Myocyte (in vitro differentiated cells): ENCODE results near the gene TGFB2. TPM values are rescaled to one million over a fixed set of nuclear protein-coding genes. Genes with fewer than 3 reads are reported as not detected.
"Not testable (repeated sequence)": the region's sequence is repeated elsewhere in the genome, so short reads cannot be mapped to it uniquely, and the experiment has no call there.

Experiments used
- DNase-seq: peaks from one replicate; pipeline ENCODE4 v3.0.0-alpha.2; 2012; ENCODE audit warnings: low read depth
- polyA plus RNA-seq: library from polyadenylated mRNA; unstranded; fragments of >200 nt; gene quantifications from one replicate; pipeline ENCODE4 v1.2.1, GENCODE V29; 2012; ENCODE audit warnings: missing spikeins
- total RNA-seq: library from RNA; depleted of rRNA; stranded (reverse); fragments of >200 nt; gene quantifications from 2 replicates; pipeline ENCODE4 v1.2.3, GENCODE V29; 2014

TGFB2 gene
- total RNA-seq: 18.4 and 20.8 TPM in 2 replicates
- 51.5 TPM for polyA plus RNA-seq

- peak; percentile 86 for DNase-seq
Measured at GRCh38 chr1:218344814-218345672, at the start of gene TGFB2. Gene TGFB2, plus strand, starts transcription at chr1:218345336. Its CDS starts 1,366 bp downstream, at chr1:218346702.

- no peak for DNase-seq
Measured at GRCh38 chr1:218296162-218296561, 49.0 kb upstream of the TGFB2 start.

- no peak for DNase-seq
Measured at GRCh38 chr1:218297461-218297860, 47.7 kb upstream of the TGFB2 start.

- no peak for DNase-seq
Measured at GRCh38 chr1:218297867-218298266, 47.3 kb upstream of the TGFB2 start.

- DNase-seq: no peak
Measured at GRCh38 chr1:218298398-218298797, 46.7 kb upstream of the TGFB2 start.

- peak; percentile 38 for DNase-seq
Measured at GRCh38 chr1:218299416-218299815, 45.7 kb upstream of the TGFB2 start.

- no peak for DNase-seq
Measured at GRCh38 chr1:218301217-218301616, 43.9 kb upstream of the TGFB2 start.

- DNase-seq: no peak
Measured at GRCh38 chr1:218302155-218302554, 43.0 kb upstream of the TGFB2 start.

- DNase-seq: no peak
Measured at GRCh38 chr1:218303176-218303879, 41.8 kb upstream of the TGFB2 start.

GRCh38 chr1:218304281-218305039 is 40.7 kb upstream of the TGFB2 start:
- peak; percentile 93 for DNase-seq

GRCh38 chr1:218305472-218306064 is 39.6 kb upstream of the TGFB2 start:
- DNase-seq: no peak

- DNase-seq: no peak
Measured at GRCh38 chr1:218312509-218312908, 32.6 kb upstream of the TGFB2 start.

GRCh38 chr1:218314316-218314715 is 30.8 kb upstream of the TGFB2 start:
- DNase-seq: no peak

GRCh38 chr1:218315638-218316037 is 29.5 kb upstream of the TGFB2 start:
- no peak for DNase-seq

GRCh38 chr1:218317061-218317460 is 28.1 kb upstream of the TGFB2 start:
- no peak for DNase-seq

- not testable (repeated sequence) for DNase-seq
Measured at GRCh38 chr1:218320182-218320581, 25.0 kb upstream of the TGFB2 start.

GRCh38 chr1:218322762-218323161 is 22.4 kb upstream of the TGFB2 start:
- DNase-seq: no peak

GRCh38 chr1:218323568-218324225 is 21.4 kb upstream of the TGFB2 start:
- no peak for DNase-seq

- no peak for DNase-seq
Measured at GRCh38 chr1:218324226-218324580, 20.9 kb upstream of the TGFB2 start.

GRCh38 chr1:218328769-218329168 is 16.4 kb upstream of the TGFB2 start:
- no peak for DNase-seq
